HEK293 (cell line): ENCODE results near the gene CDK17.

ENCODE experiments used
- CTCF ChIA-PET: fragments of 350-600 bp; formaldehyde crosslinking; extraction: SDS; loops from one replicate; lab custom pipeline; 2021; ENCODE audit warnings: antibody characterized with exemption; lab: Yijun Ruan, JAX
- POLR2A ChIA-PET: fragments of 300-600 bp; formaldehyde crosslinking; extraction: SDS; loops from one replicate; lab custom pipeline; 2020; ENCODE audit warnings: antibody characterized with exemption, inconsistent platforms; lab: Yijun Ruan, JAX
- H3K27ac ChIP-seq: fragments of 200-500 bp; sonication (Bioruptor generic); 2 replicates; pipeline ENCODE4 v1.5.1; 2014; ENCODE audit warnings: low read depth, low read length, control low read depth, inconsistent platforms; ENCODE audit errors: extremely low read depth
- H3K36me3 ChIP-seq, 2 experiments: fragments of 200-500 bp in 1 of 2; sonication (Bioruptor generic) in 1 of 2; 1 replicate in 1 of 2; 2 replicates in 1 of 2; pipeline ENCODE4 v1.5.1; 2014 to 2017; ENCODE audit warnings: inconsistent platforms in 2 of 2, low read length in 2 of 2; ENCODE audit not compliant: control insufficient read depth in 2 of 2, insufficient read depth in 1 of 2
- H3K4me1 ChIP-seq: fragments of 200-500 bp; sonication (Bioruptor generic); 2 replicates; pipeline ENCODE4 v1.5.1; 2014; ENCODE audit warnings: mild to moderate bottlenecking, low read length, inconsistent platforms; ENCODE audit not compliant: control insufficient read depth, insufficient read depth
- H3K4me3 ChIP-seq: 2 replicates; pipeline ENCODE4 v1.5.1; 2011; ENCODE audit warnings: low read depth, mild to moderate bottlenecking, control low read depth, low read length, moderate library complexity
- H3K9me3 ChIP-seq: fragments of 200-500 bp; sonication (Bioruptor generic); 2 replicates; pipeline ENCODE4 v1.5.1; 2014; ENCODE audit warnings: low read depth, low read length, inconsistent platforms; ENCODE audit not compliant: control insufficient read depth, insufficient read depth
- CTCF ChIP-seq: fragments of 450-650 bp; formaldehyde crosslinking; IDR thresholded peaks from 2 replicates; pipeline ENCODE4 v1.5.1; 2016; ENCODE audit warnings: missing biosample characterization, missing genetic modification characterization
- HOXA7 ChIP-seq: sonication (generic); formaldehyde crosslinking; IDR thresholded peaks from 2 replicates; pipeline ENCODE4 v1.8.1; 2022; ENCODE audit warnings: missing genetic modification reagents, borderline replicate concordance
- KLF10 ChIP-seq: fragments of 450-650 bp; IDR thresholded peaks from 2 replicates; pipeline ENCODE4 v1.5.1; 2018; ENCODE audit warnings: missing biosample characterization, mild to moderate bottlenecking, missing genetic modification characterization
- PRDM1 ChIP-seq: fragments of 450-650 bp; formaldehyde crosslinking; IDR thresholded peaks from 2 replicates; pipeline ENCODE4; 2016; ENCODE audit warnings: missing biosample characterization, missing genetic modification characterization
- PRDM6 ChIP-seq: fragments of 450-650 bp; formaldehyde crosslinking; IDR thresholded peaks from 2 replicates; pipeline ENCODE4 v1.5.1; 2017; ENCODE audit warnings: missing biosample characterization, missing genetic modification characterization
- WT1 ChIP-seq: fragments of 450-650 bp; formaldehyde crosslinking; IDR thresholded peaks from 2 replicates; pipeline ENCODE4 v1.5.1; 2016; ENCODE audit warnings: missing biosample characterization, missing genetic modification characterization
- ZBTB1 ChIP-seq: fragments of 450-650 bp; formaldehyde crosslinking; IDR thresholded peaks from 2 replicates; pipeline ENCODE4 v1.5.1; 2016; ENCODE audit warnings: missing biosample characterization, missing genetic modification characterization
- ZBTB20 ChIP-seq: fragments of 450-650 bp; formaldehyde crosslinking; IDR thresholded peaks from 2 replicates; pipeline ENCODE4 v1.5.1; 2016; ENCODE audit warnings: missing biosample characterization, missing genetic modification characterization
- ZBTB26 ChIP-seq: fragments of 450-650 bp; formaldehyde crosslinking; optimal IDR thresholded peaks from 2 replicates; pipeline ENCODE3; 2016; ENCODE audit warnings: missing biosample characterization, mild to moderate bottlenecking, missing genetic modification characterization
- ZNF354C ChIP-seq: fragments of 450-650 bp; formaldehyde crosslinking; IDR thresholded peaks from 2 replicates; pipeline ENCODE4 v1.5.1; 2016; ENCODE audit warnings: missing biosample characterization, missing genetic modification characterization, low read depth, borderline replicate concordance
- ZNF37A ChIP-seq: fragments of 450-650 bp; IDR thresholded peaks from 2 replicates; pipeline ENCODE4 v1.5.1; 2018; ENCODE audit warnings: missing biosample characterization, missing genetic modification characterization
- ZNF391 ChIP-seq: fragments of 450-650 bp; formaldehyde crosslinking; IDR thresholded peaks from 2 replicates; pipeline ENCODE4 v1.5.1; 2016; ENCODE audit warnings: low read depth, missing biosample characterization, missing genetic modification characterization, borderline replicate concordance
- ZNF501 ChIP-seq: fragments of 450-650 bp; formaldehyde crosslinking; IDR thresholded peaks from 2 replicates; pipeline ENCODE4 v1.5.1; 2016; ENCODE audit warnings: missing biosample characterization, missing genetic modification characterization
- ZNF600 ChIP-seq: fragments of 450-650 bp; formaldehyde crosslinking; IDR thresholded peaks from 2 replicates; pipeline ENCODE4 v1.5.1; 2016; ENCODE audit warnings: missing biosample characterization, missing genetic modification characterization

The CDK17 gene

GRCh38 chr12:96399120-96399918, 920 bp downstream of the CDK17 start (continued):
- TF ChIP-seq CTCF (tag by site-specific recombination) (peak; percentile 81; the same call in 1 of the 2 replicates), ZNF37A (tag by site-specific recombination) (no peak), ZBTB20 (peak; percentile 81), ZNF501 (tag by site-specific recombination) (peak; percentile 72; the same call in 1 of the 2 replicates), ZBTB1 (tag by site-specific recombination) (no peak), HOXA7 (CRISPR knock-in tag) (no peak), ZBTB26 (tag by site-specific recombination) (peak; percentile 97), KLF10 (no peak; the same call in 1 of the 2 replicates), ZNF391 (no peak)

GRCh38 chr12:96398424-96399119, 1.7 kb downstream of the CDK17 start:
- ChIA-PET POLR2A (interaction anchor here (0.9 to 1.5 kb wide), 8 partner anchors 8 to 363 kb away, joined by 3 to 5 read pairs (median 4); no protein-coding TSS in a partner anchor), CTCF (interaction anchor here (0.6 to 3.6 kb wide), 9 partner anchors 38 to 1148 kb away, joined by 3 to 19 read pairs (median 3); no protein-coding TSS in a partner anchor)
- TF ChIP-seq PRDM1 = peak; percentile 93
- TF ChIP-seq WT1 (tag by site-specific recombination) = no peak; the same call in 1 of the 2 replicates
- peak; percentile 84 for TF ChIP-seq ZNF600
- Histone ChIP-seq H3K4me1 (peaks cover 4% of the 10 kb centered on the region; the same call in 1 of the 2 replicates), H3K27ac (peak overlapping the region; percentile 99), H3K9me3 (no peaks in the 10 kb centered on the region), H3K4me3 (peak overlapping the region; percentile 95), H3K36me3 (no peaks in the 10 kb centered on the region)

- no peaks in the 10 kb centered on the region for H3K36me3 ChIP-seq
- H3K4me3 ChIP-seq = peak overlapping the region; percentile 95
- no peak overlapping the region for H3K27ac ChIP-seq
- TF ChIP-seq WT1 (tag by site-specific recombination) (peak; percentile 30; the same call in 1 of the 2 replicates), PRDM6 (tag by site-specific recombination) (peak; percentile 75), ZNF354C (tag by site-specific recombination) (no peak)
- peaks cover 4% of the 10 kb centered on the region; the same call in 1 of the 2 replicates for H3K4me1 ChIP-seq
- CTCF ChIA-PET = interaction anchor here (0.7 to 3.6 kb wide), 4 partner anchors 18 to 1149 kb away, joined by 3 to 19 read pairs (median 3); no protein-coding TSS in a partner anchor
- no peaks in the 10 kb centered on the region for H3K9me3 ChIP-seq
- POLR2A ChIA-PET = no interaction called here
Measured at GRCh38 chr12:96397756-96398423, 2.3 kb downstream of the CDK17 start.
